HepG2 (cell line): ENCODE measurements around the gene LSMEM2. TPM values are rescaled to one million over a fixed set of nuclear protein-coding genes. Genes with fewer than 3 reads are reported as not detected.

Experiments used
- NFIB ChIP-seq: sonication (generic); formaldehyde crosslinking; IDR thresholded peaks from 2 replicates; pipeline ENCODE4 v1.9.0; 2021; ENCODE audit warnings: missing genetic modification reagents, mild to moderate bottlenecking, borderline replicate concordance
- PCBP1 ChIP-seq: fragments of 200-400 bp; formaldehyde crosslinking; IDR thresholded peaks from 2 replicates; pipeline ENCODE4 v1.6.1; 2017; ENCODE audit warnings: mild to moderate bottlenecking, low read depth, low read length, borderline replicate concordance
- PITX1 ChIP-seq: sonication (generic); formaldehyde crosslinking; IDR thresholded peaks from 2 replicates; pipeline ENCODE4 v1.5.1; 2020; ENCODE audit warnings: mild to moderate bottlenecking, missing genetic modification reagents
- RBM39 ChIP-seq: fragments of 200-400 bp; formaldehyde crosslinking; IDR thresholded peaks from one replicate; pipeline ENCODE4 v1.6.1; 2018; ENCODE audit warnings: antibody characterized with exemption, mild to moderate bottlenecking, low read depth, low read length; ENCODE audit not compliant: poor library complexity, severe bottlenecking
- REL ChIP-seq: sonication (generic); formaldehyde crosslinking; conservative IDR thresholded peaks from 2 replicates; pipeline ENCODE4 v1.8.0; 2022; ENCODE audit warnings: mild to moderate bottlenecking, missing genetic modification reagents, moderate library complexity
- TBX3 ChIP-seq: fragments of 450-650 bp; IDR thresholded peaks from 2 replicates; pipeline ENCODE4 v1.6.1; 2017; ENCODE audit warnings: antibody characterized with exemption, mild to moderate bottlenecking, inconsistent platforms, borderline replicate concordance
- ZBTB1 ChIP-seq: sonication (generic); formaldehyde crosslinking; IDR thresholded peaks from 2 replicates; pipeline ENCODE4 v1.4.0; 2020; ENCODE audit warnings: missing genetic modification reagents, borderline replicate concordance
- ZIK1 ChIP-seq: sonication (generic); formaldehyde crosslinking; IDR thresholded peaks from 2 replicates; pipeline ENCODE4 v1.5.0; 2020; ENCODE audit warnings: mild to moderate bottlenecking, low read depth, missing genetic modification reagents, borderline replicate concordance
- ZNF138 ChIP-seq: sonication (generic); formaldehyde crosslinking; IDR thresholded peaks from 2 replicates; pipeline ENCODE4 v1.5.0; 2020; ENCODE audit warnings: mild to moderate bottlenecking, low read depth, missing genetic modification reagents
- ZNF350 ChIP-seq: sonication (generic); formaldehyde crosslinking; IDR thresholded peaks from 2 replicates; pipeline ENCODE4 v1.4.0; 2020; ENCODE audit warnings: mild to moderate bottlenecking, low read depth, missing genetic modification reagents, borderline replicate concordance
- ZNF788 ChIP-seq: sonication (generic); formaldehyde crosslinking; IDR thresholded peaks from 2 replicates; pipeline ENCODE4 v1.5.0; 2020; ENCODE audit warnings: mild to moderate bottlenecking, missing genetic modification reagents, borderline replicate concordance
- ZNF816 ChIP-seq: sonication (generic); formaldehyde crosslinking; IDR thresholded peaks from 2 replicates; pipeline ENCODE4 v1.8.0; 2022; ENCODE audit warnings: missing genetic modification reagents, mild to moderate bottlenecking, borderline replicate concordance
- ZSCAN9 ChIP-seq: IDR thresholded peaks from 2 replicates; pipeline ENCODE4 v1.6.1; 2016; ENCODE audit warnings: borderline replicate concordance
- polyA plus RNA-seq, 8 experiments: library from polyadenylated mRNA; depleted of rRNA in 3 of 8; stranded (reverse) in 7 of 8; unstranded in 1 of 8; fragments of >200 nt; fragmentation: Illumina TruSeq in 4 of 8; extraction: Trizol in 4 of 8; gene quantifications; 2 replicates each; pipeline versions ENCODE4 v1.2.1 to v1.2.3, GENCODE V29; 2011 to 2016; ENCODE audit warnings: low read depth in 4 of 8, missing spikeins in 1 of 8, mixed read lengths in 1 of 8; ENCODE audit not compliant: insufficient read depth in 1 of 8
- total RNA-seq, 5 experiments: library from RNA; depleted of rRNA; stranded (reverse); fragments of >200 nt; fragmentation: Illumina TruSeq; extraction: Trizol; gene quantifications; 2 replicates each; pipeline ENCODE4 v1.2.3, GENCODE V29; 2016; ENCODE audit warnings: low read depth in 1 of 5
- TF ChIP-seq, protein P1 (sequence below): IDR thresholded peaks from 2 replicates; pipeline ENCODE4 v1.6.1; 2016; ENCODE audit warnings: low read depth, control low read depth
- TF ChIP-seq, protein P2 (sequence below): sonication (generic); formaldehyde crosslinking; IDR thresholded peaks from 2 replicates; pipeline ENCODE4 v1.4.0; 2020; ENCODE audit warnings: mild to moderate bottlenecking, missing genetic modification reagents
- TF ChIP-seq, protein P3 (sequence below), 2 experiments: IDR thresholded peaks; 2 replicates each; pipeline ENCODE4 v1.6.1; 2011 to 2012; ENCODE audit warnings: low read length in 2 of 2, borderline replicate concordance in 1 of 2, low read depth in 1 of 2, mild to moderate bottlenecking in 1 of 2, moderate library complexity in 1 of 2

Gene LSMEM2
- total and polyA plus RNA-seq, 2 of the 13 experiments (the other 11 are each of a cell fraction or from before 2014, with no cell fraction given) = 0.07 to 0.41 TPM

DNA sequence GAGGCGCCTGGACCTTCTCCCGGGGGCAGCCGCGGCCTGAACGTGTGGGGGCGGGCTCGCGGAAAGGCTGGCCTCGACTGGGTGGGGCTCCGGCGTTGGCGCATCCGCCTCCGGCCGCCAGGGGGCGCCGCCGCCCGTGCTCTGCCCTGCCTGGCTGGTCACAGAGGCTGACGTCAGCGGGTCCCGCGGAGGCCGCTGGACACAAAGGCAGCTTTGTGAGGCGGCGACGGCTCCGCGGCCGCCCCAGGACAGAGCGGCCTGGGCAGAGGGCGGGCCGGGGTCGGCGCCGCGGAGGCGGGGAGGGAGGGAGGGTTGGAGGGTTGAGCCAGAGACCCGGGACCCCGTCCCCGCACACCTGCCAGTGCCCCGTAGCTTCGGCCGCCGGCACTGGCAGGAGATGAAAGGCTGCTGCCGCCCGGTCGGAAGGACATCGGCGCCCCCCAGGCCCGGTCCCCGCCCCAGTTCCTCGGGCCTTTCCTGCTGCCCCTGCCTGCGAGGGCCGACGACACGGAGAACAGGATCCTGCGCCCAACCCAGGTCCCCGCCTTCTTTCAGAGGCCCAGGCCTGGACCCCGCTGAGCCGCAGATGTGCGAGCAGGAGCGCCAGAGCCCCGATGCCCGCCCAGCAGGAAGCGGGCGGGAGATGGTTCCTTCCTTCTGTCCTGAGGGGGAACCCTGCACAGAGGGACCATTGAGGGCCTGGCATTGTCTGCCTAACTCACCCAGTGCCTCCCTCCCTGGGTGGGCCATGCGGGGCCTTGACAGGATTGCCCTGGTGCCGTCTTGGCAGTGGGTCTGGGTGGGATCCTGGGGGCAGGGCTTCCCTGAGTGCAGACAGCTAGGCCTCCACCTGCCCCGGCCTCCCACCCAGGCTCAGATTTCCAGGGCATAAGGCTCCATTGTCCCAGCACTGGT is 18.6 kb upstream of the LSMEM2 start (continued):
- TF ChIP-seq, protein P1, sequence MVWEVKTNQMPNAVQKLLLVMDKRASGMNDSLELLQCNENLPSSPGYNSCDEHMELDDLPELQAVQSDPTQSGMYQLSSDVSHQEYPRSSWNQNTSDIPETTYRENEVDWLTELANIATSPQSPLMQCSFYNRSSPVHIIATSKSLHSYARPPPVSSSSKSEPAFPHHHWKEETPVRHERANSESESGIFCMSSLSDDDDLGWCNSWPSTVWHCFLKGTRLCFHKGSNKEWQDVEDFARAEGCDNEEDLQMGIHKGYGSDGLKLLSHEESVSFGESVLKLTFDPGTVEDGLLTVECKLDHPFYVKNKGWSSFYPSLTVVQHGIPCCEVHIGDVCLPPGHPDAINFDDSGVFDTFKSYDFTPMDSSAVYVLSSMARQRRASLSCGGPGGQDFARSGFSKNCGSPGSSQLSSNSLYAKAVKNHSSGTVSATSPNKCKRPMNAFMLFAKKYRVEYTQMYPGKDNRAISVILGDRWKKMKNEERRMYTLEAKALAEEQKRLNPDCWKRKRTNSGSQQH = peak; percentile 76; the same call in 1 of the 2 replicates
- TF ChIP-seq RBM39 (peak; percentile 67), ZSCAN9 (CRISPR knock-in tag) (0 out of 2 replicates have a peak, but pooled peaks have one; percentile 15), REL (CRISPR knock-in tag) (no peak), ZIK1 (CRISPR knock-in tag) (peak; percentile 34; the same call in 1 of the 2 replicates), ZBTB1 (CRISPR knock-in tag) (no peak), TBX3 (no peak), ZNF816 (CRISPR knock-in tag) (peak; percentile 71; the same call in 1 of the 2 replicates), ZNF350 (peak; percentile 58; the same call in 1 of the 2 replicates), NFIB (CRISPR knock-in tag) (0 out of 2 replicates have a peak, but pooled peaks have one; percentile 58), ZNF138 (CRISPR knock-in tag) (peak; percentile 94), ZNF788 (CRISPR knock-in tag) (peak; percentile 80; the same call in 1 of the 2 replicates), PCBP1 (0 out of 2 replicates have a peak, but pooled peaks have one; percentile 40), PITX1 (CRISPR knock-in tag) (peak; percentile 55; the same call in 1 of the 2 replicates)
- TF ChIP-seq, protein P2, sequence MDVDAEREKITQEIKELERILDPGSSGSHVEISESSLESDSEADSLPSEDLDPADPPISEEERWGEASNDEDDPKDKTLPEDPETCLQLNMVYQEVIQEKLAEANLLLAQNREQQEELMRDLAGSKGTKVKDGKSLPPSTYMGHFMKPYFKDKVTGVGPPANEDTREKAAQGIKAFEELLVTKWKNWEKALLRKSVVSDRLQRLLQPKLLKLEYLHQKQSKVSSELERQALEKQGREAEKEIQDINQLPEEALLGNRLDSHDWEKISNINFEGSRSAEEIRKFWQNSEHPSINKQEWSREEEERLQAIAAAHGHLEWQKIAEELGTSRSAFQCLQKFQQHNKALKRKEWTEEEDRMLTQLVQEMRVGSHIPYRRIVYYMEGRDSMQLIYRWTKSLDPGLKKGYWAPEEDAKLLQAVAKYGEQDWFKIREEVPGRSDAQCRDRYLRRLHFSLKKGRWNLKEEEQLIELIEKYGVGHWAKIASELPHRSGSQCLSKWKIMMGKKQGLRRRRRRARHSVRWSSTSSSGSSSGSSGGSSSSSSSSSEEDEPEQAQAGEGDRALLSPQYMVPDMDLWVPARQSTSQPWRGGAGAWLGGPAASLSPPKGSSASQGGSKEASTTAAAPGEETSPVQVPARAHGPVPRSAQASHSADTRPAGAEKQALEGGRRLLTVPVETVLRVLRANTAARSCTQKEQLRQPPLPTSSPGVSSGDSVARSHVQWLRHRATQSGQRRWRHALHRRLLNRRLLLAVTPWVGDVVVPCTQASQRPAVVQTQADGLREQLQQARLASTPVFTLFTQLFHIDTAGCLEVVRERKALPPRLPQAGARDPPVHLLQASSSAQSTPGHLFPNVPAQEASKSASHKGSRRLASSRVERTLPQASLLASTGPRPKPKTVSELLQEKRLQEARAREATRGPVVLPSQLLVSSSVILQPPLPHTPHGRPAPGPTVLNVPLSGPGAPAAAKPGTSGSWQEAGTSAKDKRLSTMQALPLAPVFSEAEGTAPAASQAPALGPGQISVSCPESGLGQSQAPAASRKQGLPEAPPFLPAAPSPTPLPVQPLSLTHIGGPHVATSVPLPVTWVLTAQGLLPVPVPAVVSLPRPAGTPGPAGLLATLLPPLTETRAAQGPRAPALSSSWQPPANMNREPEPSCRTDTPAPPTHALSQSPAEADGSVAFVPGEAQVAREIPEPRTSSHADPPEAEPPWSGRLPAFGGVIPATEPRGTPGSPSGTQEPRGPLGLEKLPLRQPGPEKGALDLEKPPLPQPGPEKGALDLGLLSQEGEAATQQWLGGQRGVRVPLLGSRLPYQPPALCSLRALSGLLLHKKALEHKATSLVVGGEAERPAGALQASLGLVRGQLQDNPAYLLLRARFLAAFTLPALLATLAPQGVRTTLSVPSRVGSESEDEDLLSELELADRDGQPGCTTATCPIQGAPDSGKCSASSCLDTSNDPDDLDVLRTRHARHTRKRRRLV = no peak
- TF ChIP-seq, protein P3, sequence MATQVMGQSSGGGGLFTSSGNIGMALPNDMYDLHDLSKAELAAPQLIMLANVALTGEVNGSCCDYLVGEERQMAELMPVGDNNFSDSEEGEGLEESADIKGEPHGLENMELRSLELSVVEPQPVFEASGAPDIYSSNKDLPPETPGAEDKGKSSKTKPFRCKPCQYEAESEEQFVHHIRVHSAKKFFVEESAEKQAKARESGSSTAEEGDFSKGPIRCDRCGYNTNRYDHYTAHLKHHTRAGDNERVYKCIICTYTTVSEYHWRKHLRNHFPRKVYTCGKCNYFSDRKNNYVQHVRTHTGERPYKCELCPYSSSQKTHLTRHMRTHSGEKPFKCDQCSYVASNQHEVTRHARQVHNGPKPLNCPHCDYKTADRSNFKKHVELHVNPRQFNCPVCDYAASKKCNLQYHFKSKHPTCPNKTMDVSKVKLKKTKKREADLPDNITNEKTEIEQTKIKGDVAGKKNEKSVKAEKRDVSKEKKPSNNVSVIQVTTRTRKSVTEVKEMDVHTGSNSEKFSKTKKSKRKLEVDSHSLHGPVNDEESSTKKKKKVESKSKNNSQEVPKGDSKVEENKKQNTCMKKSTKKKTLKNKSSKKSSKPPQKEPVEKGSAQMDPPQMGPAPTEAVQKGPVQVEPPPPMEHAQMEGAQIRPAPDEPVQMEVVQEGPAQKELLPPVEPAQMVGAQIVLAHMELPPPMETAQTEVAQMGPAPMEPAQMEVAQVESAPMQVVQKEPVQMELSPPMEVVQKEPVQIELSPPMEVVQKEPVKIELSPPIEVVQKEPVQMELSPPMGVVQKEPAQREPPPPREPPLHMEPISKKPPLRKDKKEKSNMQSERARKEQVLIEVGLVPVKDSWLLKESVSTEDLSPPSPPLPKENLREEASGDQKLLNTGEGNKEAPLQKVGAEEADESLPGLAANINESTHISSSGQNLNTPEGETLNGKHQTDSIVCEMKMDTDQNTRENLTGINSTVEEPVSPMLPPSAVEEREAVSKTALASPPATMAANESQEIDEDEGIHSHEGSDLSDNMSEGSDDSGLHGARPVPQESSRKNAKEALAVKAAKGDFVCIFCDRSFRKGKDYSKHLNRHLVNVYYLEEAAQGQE (IDR thresholded peaks at IDR 0.05; ENCODE audit: borderline replicate concordance in 1 of 2, low read depth in 1 of 2, low read length in 2 of 2) = no peak
